ENCODE results near the gene VWDE. TPM values are rescaled to one million over a fixed set of nuclear protein-coding genes. Genes with fewer than 3 reads are reported as not detected.

The VWDE gene
- polyA plus RNA-seq, 3 donors = not detected

- no peak overlapping the region for H3K27ac Mint-ChIP-seq
- no peaks in the 10 kb centered on the region for H4K20me1 ChIP-seq (ENCODE audit: insufficient read depth, low read length)
- H3K4me2 ChIP-seq (replicated peaks; ENCODE audit: extremely low read depth, low read length, poor library complexity, severe bottlenecking) = no peak overlapping the region
- no peak for DNase-seq
- H3K9me3 Mint-ChIP-seq = peaks cover 0 to 13% (median 6%) of the 10 kb centered on the region in 7 donors
- H3K27ac ChIP-seq (ENCODE audit: low read depth in 1 of 2, low read length in 2 of 2) = no peak overlapping the region
- no peaks in the 10 kb centered on the region for H3K9me3 ChIP-seq (replicated peaks in 1 of 2; ENCODE audit: control insufficient read depth in 1 of 2, insufficient read depth in 1 of 2, low read length in 2 of 2)
- no peaks in the 10 kb centered on the region for H3K4me1 ChIP-seq (ENCODE audit: control insufficient read depth in 1 of 2, insufficient read depth in 2 of 2, low read length in 2 of 2)
- H3K4me1 Mint-ChIP-seq = no peaks in the 10 kb centered on the region
- no peaks in the 10 kb centered on the region for H3K27me3 ChIP-seq (ENCODE audit: control insufficient read depth in 2 of 2, insufficient read depth in 2 of 2, low read length in 2 of 2)
- H3K4me3 Mint-ChIP-seq = no peak overlapping the region
- H3K79me2 ChIP-seq (ENCODE audit: insufficient read depth, low read length) = no peaks in the 10 kb centered on the region
- peaks cover 0 to 2% (median 0%) of the 10 kb centered on the region in 3 donors for H3K27me3 Mint-ChIP-seq (ENCODE audit: low read depth in 3 of 3)
- H3K36me3 ChIP-seq (replicated peaks in 1 of 2; ENCODE audit: control insufficient read depth in 1 of 2, insufficient read depth in 2 of 2, low read length in 2 of 2) = no peaks in the 10 kb centered on the region
- no peak overlapping the region for H3K4me3 ChIP-seq (replicated peaks in 1 of 3; ENCODE audit: low read depth in 2 of 3, low read length in 3 of 3)
- TF ChIP-seq, protein P1, sequence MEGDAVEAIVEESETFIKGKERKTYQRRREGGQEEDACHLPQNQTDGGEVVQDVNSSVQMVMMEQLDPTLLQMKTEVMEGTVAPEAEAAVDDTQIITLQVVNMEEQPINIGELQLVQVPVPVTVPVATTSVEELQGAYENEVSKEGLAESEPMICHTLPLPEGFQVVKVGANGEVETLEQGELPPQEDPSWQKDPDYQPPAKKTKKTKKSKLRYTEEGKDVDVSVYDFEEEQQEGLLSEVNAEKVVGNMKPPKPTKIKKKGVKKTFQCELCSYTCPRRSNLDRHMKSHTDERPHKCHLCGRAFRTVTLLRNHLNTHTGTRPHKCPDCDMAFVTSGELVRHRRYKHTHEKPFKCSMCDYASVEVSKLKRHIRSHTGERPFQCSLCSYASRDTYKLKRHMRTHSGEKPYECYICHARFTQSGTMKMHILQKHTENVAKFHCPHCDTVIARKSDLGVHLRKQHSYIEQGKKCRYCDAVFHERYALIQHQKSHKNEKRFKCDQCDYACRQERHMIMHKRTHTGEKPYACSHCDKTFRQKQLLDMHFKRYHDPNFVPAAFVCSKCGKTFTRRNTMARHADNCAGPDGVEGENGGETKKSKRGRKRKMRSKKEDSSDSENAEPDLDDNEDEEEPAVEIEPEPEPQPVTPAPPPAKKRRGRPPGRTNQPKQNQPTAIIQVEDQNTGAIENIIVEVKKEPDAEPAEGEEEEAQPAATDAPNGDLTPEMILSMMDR (IDR thresholded peaks at IDR 0.05) = no peak
- 95% methylated on average over 3 of the region's 4 CpGs for WGBS (ENCODE audit: insufficient coverage)
- no peak overlapping the region for H2AFZ ChIP-seq (ENCODE audit: insufficient read depth, low read depth, low read length, poor library complexity, severe bottlenecking)
- H3K9ac ChIP-seq (ENCODE audit: insufficient read depth, low read length, poor library complexity, severe bottlenecking) = no peak overlapping the region
- intact Hi-C loops (cut with micrococcal nuclease) = no loop called here
- no peaks in the 10 kb centered on the region for H3K36me3 Mint-ChIP-seq
Measured at GRCh38 chr7:12422554-12423320, 19.1 kb upstream of the VWDE start.

GRCh38 chr7:12418452-12418851 lies 14.8 kb upstream of the VWDE start:
- Histone ChIP-seq H3K4me1 (ENCODE audit: control insufficient read depth in 1 of 2, insufficient read depth in 2 of 2, low read length in 2 of 2) (no peaks in the 10 kb centered on the region), H3K4me3 (replicated peaks in 1 of 3; ENCODE audit: low read depth in 2 of 3, low read length in 3 of 3) (no peak overlapping the region), H3K27me3 (ENCODE audit: control insufficient read depth in 2 of 2, insufficient read depth in 2 of 2, low read length in 2 of 2) (no peaks in the 10 kb centered on the region), H3K4me2 (replicated peaks; ENCODE audit: extremely low read depth, low read length, poor library complexity, severe bottlenecking) (no peak overlapping the region), H3K36me3 (replicated peaks in 1 of 2; ENCODE audit: control insufficient read depth in 1 of 2, insufficient read depth in 2 of 2, low read length in 2 of 2) (no peaks in the 10 kb centered on the region), H3K79me2 (ENCODE audit: insufficient read depth, low read length) (no peaks in the 10 kb centered on the region), H3K27ac (ENCODE audit: low read depth in 1 of 2, low read length in 2 of 2) (no peak overlapping the region), H4K20me1 (ENCODE audit: insufficient read depth, low read length) (no peaks in the 10 kb centered on the region), H3K9ac (ENCODE audit: insufficient read depth, low read length, poor library complexity, severe bottlenecking) (no peak overlapping the region), H3K9me3 (replicated peaks in 1 of 2; ENCODE audit: control insufficient read depth in 1 of 2, insufficient read depth in 1 of 2, low read length in 2 of 2) (no peaks in the 10 kb centered on the region), H2AFZ (ENCODE audit: insufficient read depth, low read depth, low read length, poor library complexity, severe bottlenecking) (no peak overlapping the region)
- DNase-seq = no peak
- H3K4me1 Mint-ChIP-seq = no peaks in the 10 kb centered on the region
- TF ChIP-seq, protein P1 (IDR thresholded peaks at IDR 0.05) = no peak
- no peak overlapping the region for H3K27ac Mint-ChIP-seq
- no peaks in the 10 kb centered on the region for H3K36me3 Mint-ChIP-seq
- H3K4me3 Mint-ChIP-seq = no peak overlapping the region
- intact Hi-C loops (cut with micrococcal nuclease) = no loop called here
- peaks cover 0 to 3% (median 0%) of the 10 kb centered on the region in 7 donors for H3K9me3 Mint-ChIP-seq
- peaks cover 0 to 3% (median 0%) of the 10 kb centered on the region in 3 donors for H3K27me3 Mint-ChIP-seq (ENCODE audit: low read depth in 3 of 3)
